GM12878 (cell line): ENCODE results near the gene C4BPB. TPM values are rescaled to one million over a fixed set of nuclear protein-coding genes. Genes with fewer than 3 reads are reported as not detected.

Experiments used
- CTCF ChIP-seq, 3 experiments: IDR thresholded peaks in 2 of 3; conservative IDR thresholded peaks in 1 of 3; 2 replicates each; pipeline ENCODE4 v1.5.1; 2011; ENCODE audit warnings: low read depth in 3 of 3, low read length in 3 of 3, mild to moderate bottlenecking in 3 of 3, control low read depth in 2 of 3, moderate library complexity in 2 of 3, inconsistent platforms in 1 of 3, mixed read lengths in 1 of 3; ENCODE audit not compliant: control insufficient read depth in 2 of 3, insufficient read depth in 1 of 3; ENCODE audit errors: extremely low read depth in 1 of 3
- GABPA ChIP-seq: IDR thresholded peaks from 2 replicates; pipeline ENCODE4 v1.6.1; 2014; ENCODE audit warnings: antibody characterized with exemption, low read depth, mild to moderate bottlenecking, inconsistent platforms
- NR2C1 ChIP-seq: fragments of 450-650 bp; IDR thresholded peaks from 2 replicates; pipeline ENCODE4 v1.6.1; 2017; ENCODE audit warnings: antibody characterized with exemption, mild to moderate bottlenecking, moderate library complexity
- PAX5 ChIP-seq: IDR thresholded peaks from 2 replicates; pipeline ENCODE4 v1.6.1; 2011; ENCODE audit warnings: low read depth, low read length, borderline replicate concordance
- PRDM15 ChIP-seq: fragments of 450-650 bp; formaldehyde crosslinking; IDR thresholded peaks from 2 replicates; pipeline ENCODE4 v1.4.0; 2020; ENCODE audit warnings: mild to moderate bottlenecking, moderate library complexity
- polyA plus RNA-seq, 11 experiments: library from polyadenylated mRNA; depleted of rRNA in 4 of 11; unstranded in 6 of 11; stranded (reverse) in 5 of 11; fragments of >200 nt; fragmentation: Nextera tagmentation in 4 of 11; fragmentation: Illumina TruSeq in 1 of 11; extraction: Ambion mirVana in 4 of 11; extraction: Trizol in 1 of 11; gene quantifications; 1 replicate in 1 of 11; 2 replicates in 10 of 11; pipeline versions ENCODE4 v1.2.1 to v1.2.3, GENCODE V29; 2011 to 2016; ENCODE audit warnings: inconsistent platforms in 2 of 11, missing spikeins in 2 of 11, low read depth in 1 of 11
- total RNA-seq, 4 experiments: library from RNA; depleted of rRNA in 3 of 4; stranded (reverse); fragments of >200 nt in 3 of 4; fragmentation: Illumina TruSeq in 1 of 4; extraction: Trizol in 1 of 4; gene quantifications; 2 replicates each; pipeline versions ENCODE4 v1.2.1 to v1.2.3, GENCODE V29; 2013 to 2021

C4BPB gene
- total and polyA plus RNA-seq, 10 of the 15 experiments (the other 5 are each of a cell fraction or from before 2014, with no cell fraction given) = 0.31 to 1.2 (median 0.53) TPM; not detected in 1

- no peak for TF ChIP-seq PRDM15 (CRISPR knock-in tag)
- TF ChIP-seq CTCF (IDR thresholded peaks at IDR 0.05 in 2 of 3, conservative IDR thresholded peaks at IDR 0.05 in 1 of 3; ENCODE audit: control insufficient read depth in 2 of 3, extremely low read depth in 1 of 3, insufficient read depth in 1 of 3, low read depth in 3 of 3, low read length in 3 of 3) = no peak
- TF ChIP-seq GABPA = no peak
- TF ChIP-seq PAX5 = no peak
- no peak for TF ChIP-seq NR2C1
- TF ChIP-seq, all 136 proteins: peak for 0
Measured at GRCh38 chr1:207069061-207069460, 19.6 kb upstream of the C4BPB start (continued).
